GM12873 (cell line): ENCODE measurements around the gene NT5DC3.

Source experiments
- CTCF ChIP-seq: IDR thresholded peaks from 2 replicates; pipeline ENCODE4 v1.5.1; 2012; ENCODE audit warnings: low read depth, mild to moderate bottlenecking, moderate library complexity, low read length, control low read depth; ENCODE audit not compliant: insufficient read depth; ENCODE audit errors: missing control alignments

Gene NT5DC3

GRCh38 chr12:103794309-103795213, 46.5 kb downstream of the NT5DC3 start:
- TF ChIP-seq CTCF: no peak

GRCh38 chr12:103793512-103794045, 47.5 kb downstream of the NT5DC3 start:
- TF ChIP-seq CTCF: no peak

GRCh38 chr12:103793046-103793445, 48.0 kb downstream of the NT5DC3 start:
- TF ChIP-seq CTCF: no peak

- TF ChIP-seq CTCF: no peak
These were observed 49.6 kb downstream of the NT5DC3 start for GRCh38 chr12:103791350-103791920.

- no peak for TF ChIP-seq CTCF
These were observed 54.8 kb downstream of the NT5DC3 start for GRCh38 chr12:103786201-103786600.

- TF ChIP-seq CTCF: no peak
These were observed 55.6 kb downstream of the NT5DC3 start for GRCh38 chr12:103785243-103786031.
